Progenitor cell of endocrine pancreas (in vitro differentiated cells): ENCODE results near the gene ANKS1B. TPM values are rescaled to one million over a fixed set of nuclear protein-coding genes. Genes with fewer than 3 reads are reported as not detected.

Experiments
- DNase-seq: peaks from one replicate; pipeline ENCODE4 v3.0.0; 2021; ENCODE audit warnings: low spot score; ENCODE audit not compliant: unreplicated experiment
- H3K27ac Mint-ChIP-seq: 2 replicates; pipeline ENCODE4 v1.8.0; 2021; ENCODE audit warnings: mild to moderate bottlenecking, moderate library complexity, mixed read lengths
- H3K27me3 Mint-ChIP-seq: 2 replicates; pipeline ENCODE4 v1.8.0; 2021; ENCODE audit warnings: mixed read lengths
- H3K36me3 Mint-ChIP-seq: 2 replicates; pipeline ENCODE4 v1.8.0; 2022; ENCODE audit warnings: mixed read lengths; ENCODE audit not compliant: insufficient read depth
- H3K4me1 Mint-ChIP-seq: 2 replicates; pipeline ENCODE4 v1.8.0; 2021; ENCODE audit warnings: low read depth, mixed read lengths
- H3K4me3 Mint-ChIP-seq: 2 replicates; pipeline ENCODE4 v1.8.0; 2021; ENCODE audit warnings: low read depth, mild to moderate bottlenecking, moderate library complexity, mixed read lengths
- H3K9me3 Mint-ChIP-seq: 2 replicates; pipeline ENCODE4 v1.8.0; 2021; ENCODE audit warnings: low read depth, mixed read lengths
- total RNA-seq: library from RNA; stranded (reverse); gene quantifications from 2 replicates; pipeline ENCODE4 v1.2.1, GENCODE V29; 2021
- TF ChIP-seq, protein P1 (sequence below): fragments of 200-600 bp; sonication (generic); IDR thresholded peaks from one replicate; pipeline ENCODE4 v1.5.0; 2021; ENCODE audit warnings: antibody characterized with exemption, mild to moderate bottlenecking; ENCODE audit not compliant: unreplicated experiment

Gene ANKS1B
- total RNA-seq, 1 donor from 2014 or later = 10.1 TPM

DNA sequence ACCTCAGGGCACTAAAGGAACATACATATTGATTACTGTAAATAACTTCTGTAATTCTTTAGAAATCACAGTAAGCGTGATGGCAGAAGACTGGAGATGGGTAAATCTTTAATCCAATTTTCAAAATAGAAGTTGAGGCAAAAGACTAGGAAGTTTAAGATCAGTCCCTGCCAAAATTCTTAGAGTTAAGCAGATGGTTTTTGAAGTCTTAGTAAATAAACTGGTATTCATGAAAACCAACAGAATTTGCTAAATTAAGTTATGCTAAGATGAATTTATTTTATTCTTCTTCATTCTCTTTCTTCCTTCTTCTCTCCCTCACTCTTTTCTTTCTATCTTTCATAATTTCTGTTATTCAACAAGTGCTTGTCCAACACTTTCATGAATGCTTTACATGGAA, 435.5 kb downstream of the ANKS1B start:
- H3K36me3 Mint-ChIP-seq = no peaks in the 10 kb centered on the region
- H3K4me3 Mint-ChIP-seq = no peak overlapping the region
- H3K4me1 Mint-ChIP-seq = peaks cover 2% of the 10 kb centered on the region
- H3K27me3 Mint-ChIP-seq = no peaks in the 10 kb centered on the region
- TF ChIP-seq, protein P1, sequence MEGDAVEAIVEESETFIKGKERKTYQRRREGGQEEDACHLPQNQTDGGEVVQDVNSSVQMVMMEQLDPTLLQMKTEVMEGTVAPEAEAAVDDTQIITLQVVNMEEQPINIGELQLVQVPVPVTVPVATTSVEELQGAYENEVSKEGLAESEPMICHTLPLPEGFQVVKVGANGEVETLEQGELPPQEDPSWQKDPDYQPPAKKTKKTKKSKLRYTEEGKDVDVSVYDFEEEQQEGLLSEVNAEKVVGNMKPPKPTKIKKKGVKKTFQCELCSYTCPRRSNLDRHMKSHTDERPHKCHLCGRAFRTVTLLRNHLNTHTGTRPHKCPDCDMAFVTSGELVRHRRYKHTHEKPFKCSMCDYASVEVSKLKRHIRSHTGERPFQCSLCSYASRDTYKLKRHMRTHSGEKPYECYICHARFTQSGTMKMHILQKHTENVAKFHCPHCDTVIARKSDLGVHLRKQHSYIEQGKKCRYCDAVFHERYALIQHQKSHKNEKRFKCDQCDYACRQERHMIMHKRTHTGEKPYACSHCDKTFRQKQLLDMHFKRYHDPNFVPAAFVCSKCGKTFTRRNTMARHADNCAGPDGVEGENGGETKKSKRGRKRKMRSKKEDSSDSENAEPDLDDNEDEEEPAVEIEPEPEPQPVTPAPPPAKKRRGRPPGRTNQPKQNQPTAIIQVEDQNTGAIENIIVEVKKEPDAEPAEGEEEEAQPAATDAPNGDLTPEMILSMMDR = no peak
- DNase-seq = no peak
- H3K27ac Mint-ChIP-seq = no peak overlapping the region
- no peaks in the 10 kb centered on the region for H3K9me3 Mint-ChIP-seq

DNA sequence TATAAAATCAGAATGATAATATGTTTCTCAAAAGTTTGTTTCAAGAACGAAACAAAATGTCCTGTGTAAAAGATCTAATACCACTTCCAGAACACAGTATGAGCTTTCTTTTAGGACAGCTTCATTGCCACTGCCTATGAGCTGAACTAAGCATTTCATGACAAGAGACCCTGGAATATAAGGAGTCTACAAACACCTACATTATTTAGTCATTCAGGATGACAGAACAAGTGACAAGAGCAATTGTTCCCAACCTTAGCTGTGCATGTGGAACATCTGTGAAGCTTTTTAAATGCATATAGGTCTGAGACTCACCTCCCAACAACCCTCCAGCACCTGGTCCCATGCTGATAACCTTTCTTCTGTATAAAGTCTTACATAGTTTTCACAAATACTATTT, 440.3 kb downstream of the ANKS1B start:
- H3K9me3 Mint-ChIP-seq = peaks cover 4% of the 10 kb centered on the region
- DNase-seq = no peak
- peaks cover 2% of the 10 kb centered on the region for H3K4me1 Mint-ChIP-seq
- no peak overlapping the region for H3K4me3 Mint-ChIP-seq
- no peaks in the 10 kb centered on the region for H3K27me3 Mint-ChIP-seq
- H3K36me3 Mint-ChIP-seq = no peaks in the 10 kb centered on the region
- H3K27ac Mint-ChIP-seq = no peak overlapping the region
- TF ChIP-seq, protein P1 = no peak

DNA sequence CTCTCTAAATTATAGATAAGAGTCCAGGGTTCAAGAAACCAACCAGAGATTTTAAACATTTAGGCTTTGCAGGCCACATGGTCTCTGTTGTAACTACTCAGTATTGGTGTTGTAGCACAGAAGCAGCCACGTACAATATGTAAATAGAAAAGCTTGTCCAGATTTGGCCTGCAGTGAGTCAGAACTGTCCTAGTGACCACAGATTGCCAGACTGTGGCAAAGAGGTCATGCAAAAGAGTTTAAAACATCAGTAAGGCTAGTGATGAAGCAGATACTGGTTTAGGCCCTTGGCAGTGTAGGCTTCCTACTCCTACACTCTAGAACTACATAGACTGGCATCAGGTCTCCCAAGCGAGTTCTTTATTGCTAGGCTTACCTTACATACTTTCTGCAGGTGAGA, 454.8 kb downstream of the ANKS1B start:
- no peaks in the 10 kb centered on the region for H3K9me3 Mint-ChIP-seq
- H3K4me3 Mint-ChIP-seq = no peak overlapping the region
- TF ChIP-seq, protein P1 = no peak
- DNase-seq = no peak
- no peaks in the 10 kb centered on the region for H3K4me1 Mint-ChIP-seq
- H3K36me3 Mint-ChIP-seq = no peaks in the 10 kb centered on the region
- no peaks in the 10 kb centered on the region for H3K27me3 Mint-ChIP-seq
- H3K27ac Mint-ChIP-seq = no peak overlapping the region

DNA sequence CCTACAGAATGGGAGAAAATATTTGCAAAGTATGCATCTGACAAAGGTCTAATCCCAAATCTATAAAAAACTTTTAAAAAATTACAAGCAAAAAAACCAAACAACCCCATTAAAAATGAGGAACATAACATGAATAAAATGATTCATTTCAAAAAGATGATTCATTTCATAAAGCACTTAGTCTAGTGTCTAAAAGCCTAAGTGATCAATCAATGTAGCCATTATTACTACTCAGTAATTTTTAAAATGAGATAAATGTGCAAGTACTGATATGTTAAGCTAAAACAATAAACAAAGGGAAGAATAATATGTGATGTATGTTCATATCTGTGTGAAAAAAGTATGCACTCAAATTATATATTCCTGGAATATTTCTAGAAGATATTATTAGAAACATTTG, 456.3 kb downstream of the ANKS1B start:
- Mint-ChIP-seq H3K4me3 (no peak overlapping the region), H3K27ac (no peak overlapping the region), H3K4me1 (no peaks in the 10 kb centered on the region), H3K27me3 (no peaks in the 10 kb centered on the region), H3K36me3 (no peaks in the 10 kb centered on the region), H3K9me3 (peaks cover 5% of the 10 kb centered on the region)
- no peak for DNase-seq
- TF ChIP-seq, protein P1 = no peak

DNA sequence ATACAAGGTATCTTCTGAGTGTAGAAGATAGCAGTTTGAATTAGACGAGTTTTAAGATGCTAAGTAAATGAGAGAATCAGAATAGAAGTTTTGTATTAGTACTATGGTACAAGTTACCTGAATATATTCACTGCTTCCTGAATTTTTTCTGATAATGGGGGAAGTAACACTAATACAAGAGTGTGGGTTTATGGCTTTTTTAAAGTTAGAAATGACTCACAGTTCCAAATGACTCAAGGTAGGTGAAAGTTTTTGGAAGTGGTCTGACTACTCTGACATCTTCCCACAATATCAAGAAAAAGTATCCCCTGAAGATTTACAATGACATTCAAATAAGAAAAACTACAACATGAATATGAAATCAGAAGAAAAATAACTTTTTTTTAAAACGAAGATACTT, 460.9 kb downstream of the ANKS1B start:
- Mint-ChIP-seq H3K4me1 (peaks cover 5% of the 10 kb centered on the region), H3K4me3 (no peak overlapping the region), H3K36me3 (no peaks in the 10 kb centered on the region), H3K9me3 (peaks cover 5% of the 10 kb centered on the region), H3K27ac (no peak overlapping the region), H3K27me3 (no peaks in the 10 kb centered on the region)
- DNase-seq = no peak
- TF ChIP-seq, protein P1 = no peak
